NCI-H510A treated with DMSO at 0.1 percent for 48 hours (cell line): ENCODE measurements around the gene C2CD5.

Source experiments
- DNase-seq: peaks from one replicate; lab custom pipeline; 2025; lab: John Stamatoyannopoulos, UW

C2CD5 gene

DNA sequence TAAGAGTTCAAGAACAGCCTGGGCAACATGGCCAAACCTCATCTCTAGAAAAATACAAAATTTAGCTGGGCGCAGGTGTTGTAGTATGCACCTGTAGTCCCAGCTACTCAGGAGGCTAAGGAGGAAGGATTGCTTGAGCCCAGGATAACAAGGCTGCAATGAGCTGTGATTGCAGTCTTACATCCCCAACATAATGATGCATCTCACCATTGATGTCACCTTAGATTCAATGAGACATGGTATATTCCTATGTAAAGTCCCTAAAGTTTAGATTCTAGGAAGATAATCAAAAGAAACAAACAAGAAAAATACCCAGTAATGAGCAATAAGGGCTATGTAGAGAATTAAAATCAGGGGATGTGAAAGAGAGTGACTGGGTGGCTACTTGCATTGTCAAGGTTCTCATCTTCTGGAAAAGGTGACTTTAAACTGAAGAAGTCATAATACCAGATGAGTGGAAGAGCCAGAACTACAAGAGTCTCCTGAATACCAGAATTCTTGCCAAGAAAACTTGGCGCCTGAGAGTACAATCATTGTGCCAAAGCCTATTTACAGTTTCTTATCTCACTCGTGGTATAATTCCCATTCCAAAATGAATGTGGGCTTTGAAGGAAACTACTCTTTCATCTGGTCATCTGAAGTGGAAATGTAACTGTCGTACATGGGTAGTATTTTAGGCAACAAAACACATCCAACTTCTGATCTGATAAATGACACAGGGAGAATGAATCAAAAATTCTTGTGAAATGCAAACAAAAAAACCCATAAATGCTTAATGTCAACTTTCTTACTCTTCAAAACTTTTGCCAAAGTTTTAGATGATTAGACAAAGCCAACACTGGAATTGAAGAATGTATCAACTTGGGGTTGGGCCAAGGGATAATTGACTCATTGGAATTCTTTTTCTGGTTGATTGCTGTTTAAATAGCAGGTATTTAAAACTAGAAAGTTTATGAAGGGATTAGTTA is 128.7 kb downstream of the C2CD5 start:
- DNase-seq, result no peak

DNA sequence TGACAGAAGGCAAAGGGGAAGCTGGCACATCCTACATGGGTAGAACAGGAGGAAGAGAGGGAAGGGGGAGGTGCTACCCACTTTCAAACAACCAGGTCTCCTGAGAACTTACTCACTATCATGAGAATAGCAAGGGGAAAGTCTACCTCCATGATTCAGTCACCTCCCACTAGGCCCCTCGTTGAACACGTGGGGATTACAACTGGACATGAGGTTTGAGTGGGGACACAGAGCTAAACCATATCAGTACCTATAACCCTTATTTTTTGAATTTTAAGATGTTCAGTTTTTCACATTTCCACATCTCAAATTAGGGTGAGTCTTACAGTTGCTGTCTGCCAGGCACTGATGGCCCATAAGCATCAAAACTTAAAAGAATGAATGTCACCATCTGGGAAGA is 129.6 kb downstream of the C2CD5 start:
- no peak for DNase-seq

DNA sequence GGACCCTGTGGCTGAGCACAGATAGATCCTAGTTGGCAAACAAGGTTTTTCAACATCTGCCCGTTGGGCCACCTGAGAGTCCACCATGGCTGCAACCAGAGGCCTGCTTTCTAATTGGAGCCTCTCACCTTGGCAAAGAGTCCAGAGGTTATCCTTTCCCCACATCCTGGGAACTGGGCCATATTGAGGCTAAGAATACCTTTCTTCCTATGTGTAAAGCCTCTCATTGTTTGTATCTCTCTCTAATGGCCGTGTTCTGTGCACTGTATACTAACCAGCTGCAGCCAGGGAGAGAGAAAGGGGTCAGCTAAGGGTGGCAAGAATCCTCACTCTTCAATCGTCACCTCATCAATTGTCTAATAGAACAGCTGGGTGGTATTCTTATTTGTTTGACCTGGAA is 130.8 kb downstream of the C2CD5 start:
- DNase-seq, result no peak

DNA sequence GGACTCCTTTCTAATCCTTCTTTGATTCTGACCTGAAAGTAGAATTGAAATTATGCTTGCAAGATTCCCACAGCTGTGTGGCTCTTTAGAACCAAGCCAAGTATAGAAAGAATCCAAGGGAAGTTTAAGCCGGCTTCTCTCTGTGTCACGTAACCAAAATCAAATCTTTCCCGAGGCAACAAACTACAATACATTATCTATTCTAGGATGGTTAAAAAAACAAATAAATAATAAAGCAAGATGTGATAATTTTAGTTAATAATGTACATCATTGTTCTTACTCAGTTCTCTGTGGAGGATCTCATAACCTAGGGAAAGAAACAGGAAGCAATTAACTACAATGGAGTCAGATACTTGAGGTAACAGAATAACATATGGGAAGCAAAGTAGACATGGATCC is 131.8 kb downstream of the C2CD5 start:
- DNase-seq, result no peak

DNA sequence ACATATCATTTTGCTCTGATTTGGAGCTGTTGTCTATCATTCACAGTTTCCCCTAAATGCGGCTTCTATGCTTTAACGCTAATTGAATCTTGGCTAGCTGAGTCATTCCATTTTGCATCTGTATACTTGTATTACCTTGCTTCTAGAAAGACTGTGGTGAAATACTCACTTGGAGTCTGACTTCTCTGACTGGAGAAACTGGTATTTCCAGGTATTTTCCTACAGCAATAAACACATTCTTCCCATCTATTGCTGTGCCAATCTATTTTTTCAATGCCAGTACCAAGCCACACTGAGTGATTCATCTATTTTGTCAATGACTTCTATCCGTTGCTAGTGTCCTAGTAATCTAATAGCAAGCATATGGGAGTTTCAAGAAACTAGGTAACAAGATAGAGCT is 133.9 kb downstream of the C2CD5 start:
- DNase-seq, result no peak

DNA sequence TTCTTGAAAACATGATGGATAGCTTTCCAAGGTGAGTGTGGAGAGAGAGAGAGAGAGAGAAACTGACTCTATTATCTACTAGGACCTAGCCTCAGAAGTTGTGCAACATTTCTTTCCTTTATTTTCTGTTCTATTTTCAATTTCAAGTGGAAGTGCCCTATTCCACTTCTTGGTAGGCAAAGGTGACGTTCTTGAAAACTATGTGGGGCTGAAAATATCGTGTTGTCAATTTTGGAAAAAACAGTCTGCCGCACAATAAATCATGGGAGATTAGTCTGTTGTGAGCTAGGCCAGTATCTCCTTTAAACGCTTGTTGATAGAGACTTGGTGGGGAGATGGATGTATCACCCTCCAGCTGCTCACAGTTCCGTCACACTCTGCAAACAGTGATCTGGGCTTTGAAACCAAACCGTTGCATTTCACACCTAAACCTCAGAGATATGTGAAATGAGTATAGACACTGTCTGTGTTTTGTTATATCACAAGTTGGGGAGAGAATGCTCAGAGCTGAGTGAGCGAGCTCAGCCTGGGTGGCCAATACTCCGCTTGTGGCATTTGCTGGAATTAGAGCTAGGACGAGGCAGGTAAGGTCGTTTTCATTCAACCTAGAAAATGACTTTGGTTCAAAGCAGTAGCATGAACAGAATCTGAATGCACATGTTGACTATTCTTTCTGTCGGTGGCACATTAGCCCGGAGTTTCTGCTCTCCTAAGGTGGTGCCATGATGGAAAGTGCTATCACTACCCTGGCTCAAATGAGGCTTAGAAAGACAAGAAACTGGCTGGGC is 134.8 kb downstream of the C2CD5 start:
- DNase-seq, result no peak

DNA sequence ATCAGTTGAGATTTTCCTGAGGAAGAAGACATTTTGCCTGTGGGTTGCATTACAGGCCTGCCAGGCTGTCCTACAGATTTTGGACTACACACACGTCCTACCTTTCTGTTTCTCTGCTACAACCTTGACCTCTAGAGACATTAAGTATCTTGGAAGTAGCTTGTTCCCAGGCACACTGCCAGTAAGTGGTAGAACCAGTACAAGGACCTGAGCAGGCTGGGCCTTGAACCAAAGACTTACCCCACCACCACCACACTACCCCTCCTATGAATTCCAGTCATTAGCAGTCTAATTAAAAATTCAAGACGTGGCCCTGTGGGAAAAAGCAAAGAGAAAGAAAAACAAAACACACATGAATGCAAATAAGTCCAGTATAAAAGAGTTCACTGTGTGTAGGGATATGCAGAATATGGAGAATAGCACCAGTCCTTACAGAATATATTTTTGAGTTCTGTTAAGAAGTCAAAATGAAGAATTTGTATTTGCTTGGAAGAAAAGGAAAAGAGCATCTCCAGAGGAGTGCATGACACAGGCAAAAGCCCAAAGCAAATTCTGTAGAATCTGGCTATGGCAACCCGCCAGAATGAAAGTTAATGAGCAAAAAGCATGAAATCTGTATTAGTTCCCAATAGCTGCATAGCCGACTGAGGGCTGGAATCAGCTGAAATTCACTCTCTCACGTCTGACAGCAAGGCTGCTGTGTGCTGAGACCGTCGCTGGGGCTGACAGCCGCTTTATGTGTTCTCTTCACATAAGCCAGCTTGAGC is 135.5 kb downstream of the C2CD5 start:
- no peak for DNase-seq

DNA sequence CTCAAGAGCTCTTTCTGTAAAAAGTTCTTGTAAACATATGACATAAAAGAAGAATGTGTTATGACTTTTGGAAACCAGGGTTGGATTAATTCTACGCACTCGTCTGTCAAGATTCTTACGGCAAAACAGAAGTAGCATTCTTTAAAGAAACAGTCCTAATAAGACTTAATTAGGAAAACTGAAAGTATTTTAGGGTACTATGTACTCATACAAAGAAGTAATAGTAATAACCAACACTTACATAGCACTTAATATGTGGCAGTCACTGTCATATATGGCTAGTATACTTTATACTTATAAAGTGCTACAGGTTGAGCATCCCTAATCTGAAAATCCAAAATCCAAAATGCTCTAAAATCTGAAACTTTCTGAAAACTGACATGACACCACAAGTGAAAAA is 136.9 kb downstream of the C2CD5 start:
- no peak for DNase-seq

DNA sequence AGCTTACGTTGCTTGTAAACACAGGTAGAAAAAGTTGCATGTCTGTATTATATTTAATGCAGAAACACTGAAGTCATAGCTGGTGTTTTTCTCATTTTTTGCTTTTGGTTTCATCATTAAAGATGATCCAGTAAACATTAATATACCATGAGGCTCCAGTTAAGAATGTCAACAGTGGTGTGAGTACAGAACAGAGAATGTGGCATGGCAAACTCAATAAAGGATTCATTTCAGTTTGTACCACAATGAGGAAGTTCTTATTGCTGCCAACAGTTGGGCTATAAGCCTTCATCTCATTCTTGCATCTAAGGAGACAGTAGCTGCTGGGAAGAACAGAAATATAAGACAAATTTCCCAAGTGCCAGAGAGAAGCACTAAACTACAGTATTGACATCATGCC is 137.7 kb downstream of the C2CD5 start:
- DNase-seq, result no peak

DNA sequence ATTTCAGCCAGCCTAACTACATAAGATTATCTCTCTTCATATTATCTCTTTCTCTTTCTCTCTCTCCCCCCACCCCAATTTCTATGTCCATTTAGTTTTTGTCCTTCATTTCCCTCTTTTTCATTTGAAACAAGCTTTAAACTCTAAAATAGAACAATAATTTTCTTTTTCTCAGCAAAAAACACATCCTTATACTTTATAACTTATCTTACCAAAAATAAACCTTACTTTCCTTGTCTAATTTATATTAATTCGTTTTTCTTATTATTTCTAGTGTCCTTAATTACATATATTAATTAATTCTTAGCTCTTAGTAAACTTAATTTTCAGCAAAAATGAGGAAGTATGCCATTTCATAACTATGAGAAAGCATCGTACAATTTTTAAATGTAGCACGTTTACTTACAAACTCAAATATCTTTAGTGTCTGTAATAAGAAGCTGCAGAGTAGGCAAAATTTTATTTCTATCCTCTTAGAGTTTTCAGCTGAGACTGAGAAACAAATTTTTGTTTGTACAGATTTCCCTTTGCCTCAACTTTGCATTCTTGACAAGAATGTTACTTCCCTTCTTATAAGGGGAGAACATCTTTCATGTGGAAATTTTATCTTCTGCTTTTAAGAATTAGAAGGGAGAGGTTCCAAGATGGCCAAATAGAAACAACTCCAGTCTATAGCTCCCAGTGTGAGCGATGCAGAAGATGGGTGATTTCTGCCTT is 144.7 kb downstream of the C2CD5 start:
- DNase-seq, result no peak
